K562 (cell line): Measurements from ENCODE around the gene RAPGEFL1.

ENCODE experiments used
- MYC ChIP-seq, 2 experiments: fragments of 250-450 bp in 1 of 2; sonication (Bioruptor Pico) in 1 of 2; IDR thresholded peaks; 2 replicates each; pipeline versions ENCODE4 v1.5.1 to v1.6.1; 2012 to 2021; ENCODE audit warnings: low read depth in 2 of 2, borderline replicate concordance in 1 of 2, improper control_type of control experiment in 1 of 2, low read length in 1 of 2, mild to moderate bottlenecking in 1 of 2, moderate library complexity in 1 of 2
- ZNF133 ChIP-seq: fragments of 250-450 bp; sonication (Bioruptor Pico); IDR thresholded peaks from 2 replicates; pipeline ENCODE4 v1.4.0; 2020; ENCODE audit warnings: mild to moderate bottlenecking
- TF ChIP-seq, protein P1 (sequence below): fragments of 250-450 bp; sonication (Bioruptor Pico); IDR thresholded peaks from 2 replicates; pipeline ENCODE4 v1.5.0; 2020; ENCODE audit warnings: mild to moderate bottlenecking, borderline replicate concordance
- TF ChIP-seq, protein P2 (sequence below), 3 experiments: fragments of 200-800 bp in 1 of 3; fragments of 250-450 bp in 1 of 3; fragments of 450-650 bp in 1 of 3; sonication (Bioruptor Pico) in 1 of 3; sonication (Bioruptor generic) in 1 of 3; formaldehyde crosslinking in 1 of 3; IDR thresholded peaks; 2 replicates each; pipeline versions ENCODE4 v1.6.1 to v1.8.0; 2016 to 2022; ENCODE audit warnings: mild to moderate bottlenecking in 2 of 3, missing genetic modification characterization in 2 of 3, missing compliant biosample characterization in 1 of 3, moderate library complexity in 1 of 3

DNA sequence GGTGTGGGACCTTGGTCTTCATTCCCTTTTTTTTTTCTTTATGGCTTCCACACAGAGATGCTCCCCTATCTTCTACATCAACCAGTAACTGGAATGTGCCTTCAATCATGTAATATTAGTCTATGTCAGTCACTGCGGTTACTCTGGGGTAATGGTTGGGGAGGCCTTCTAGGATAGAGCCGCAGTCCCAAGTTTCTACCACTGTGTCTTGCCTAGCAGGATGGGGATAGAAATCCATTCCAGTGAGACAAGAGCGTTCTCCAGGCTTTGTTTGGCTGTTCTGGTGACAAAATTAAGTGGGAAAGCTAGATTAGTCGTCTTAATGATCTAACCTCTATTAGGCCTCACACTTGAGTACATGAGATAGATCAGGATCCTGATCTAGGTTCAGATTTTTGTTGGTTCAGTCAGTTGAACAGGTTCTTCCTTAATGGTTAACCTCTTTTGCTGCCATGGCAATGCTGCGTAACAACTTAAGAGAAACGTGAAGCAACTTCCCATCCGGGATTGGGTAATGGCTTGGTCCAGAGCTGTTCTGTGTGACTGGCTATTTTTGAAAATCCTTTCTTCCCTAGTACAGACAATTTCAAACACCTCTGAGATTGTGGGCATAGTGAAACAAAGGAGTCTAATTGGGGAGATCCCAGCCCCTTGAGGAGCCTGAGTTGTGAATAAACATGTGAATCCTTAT is 46.8 kb upstream of the RAPGEFL1 start:
- TF ChIP-seq ZNF133 (CRISPR knock-in tag): no peak
- TF ChIP-seq, protein P1, sequence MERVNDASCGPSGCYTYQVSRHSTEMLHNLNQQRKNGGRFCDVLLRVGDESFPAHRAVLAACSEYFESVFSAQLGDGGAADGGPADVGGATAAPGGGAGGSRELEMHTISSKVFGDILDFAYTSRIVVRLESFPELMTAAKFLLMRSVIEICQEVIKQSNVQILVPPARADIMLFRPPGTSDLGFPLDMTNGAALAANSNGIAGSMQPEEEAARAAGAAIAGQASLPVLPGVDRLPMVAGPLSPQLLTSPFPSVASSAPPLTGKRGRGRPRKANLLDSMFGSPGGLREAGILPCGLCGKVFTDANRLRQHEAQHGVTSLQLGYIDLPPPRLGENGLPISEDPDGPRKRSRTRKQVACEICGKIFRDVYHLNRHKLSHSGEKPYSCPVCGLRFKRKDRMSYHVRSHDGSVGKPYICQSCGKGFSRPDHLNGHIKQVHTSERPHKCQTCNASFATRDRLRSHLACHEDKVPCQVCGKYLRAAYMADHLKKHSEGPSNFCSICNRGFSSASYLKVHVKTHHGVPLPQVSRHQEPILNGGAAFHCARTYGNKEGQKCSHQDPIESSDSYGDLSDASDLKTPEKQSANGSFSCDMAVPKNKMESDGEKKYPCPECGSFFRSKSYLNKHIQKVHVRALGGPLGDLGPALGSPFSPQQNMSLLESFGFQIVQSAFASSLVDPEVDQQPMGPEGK (CRISPR knock-in tag): no peak
- no peak for TF ChIP-seq MYC (IDR thresholded peaks at IDR 0.05; ENCODE audit: low read depth, low read length)
- TF ChIP-seq MYC (CRISPR knock-in tag; IDR thresholded peaks at IDR 0.05; ENCODE audit: borderline replicate concordance, low read depth): no peak
- TF ChIP-seq, protein P2, sequence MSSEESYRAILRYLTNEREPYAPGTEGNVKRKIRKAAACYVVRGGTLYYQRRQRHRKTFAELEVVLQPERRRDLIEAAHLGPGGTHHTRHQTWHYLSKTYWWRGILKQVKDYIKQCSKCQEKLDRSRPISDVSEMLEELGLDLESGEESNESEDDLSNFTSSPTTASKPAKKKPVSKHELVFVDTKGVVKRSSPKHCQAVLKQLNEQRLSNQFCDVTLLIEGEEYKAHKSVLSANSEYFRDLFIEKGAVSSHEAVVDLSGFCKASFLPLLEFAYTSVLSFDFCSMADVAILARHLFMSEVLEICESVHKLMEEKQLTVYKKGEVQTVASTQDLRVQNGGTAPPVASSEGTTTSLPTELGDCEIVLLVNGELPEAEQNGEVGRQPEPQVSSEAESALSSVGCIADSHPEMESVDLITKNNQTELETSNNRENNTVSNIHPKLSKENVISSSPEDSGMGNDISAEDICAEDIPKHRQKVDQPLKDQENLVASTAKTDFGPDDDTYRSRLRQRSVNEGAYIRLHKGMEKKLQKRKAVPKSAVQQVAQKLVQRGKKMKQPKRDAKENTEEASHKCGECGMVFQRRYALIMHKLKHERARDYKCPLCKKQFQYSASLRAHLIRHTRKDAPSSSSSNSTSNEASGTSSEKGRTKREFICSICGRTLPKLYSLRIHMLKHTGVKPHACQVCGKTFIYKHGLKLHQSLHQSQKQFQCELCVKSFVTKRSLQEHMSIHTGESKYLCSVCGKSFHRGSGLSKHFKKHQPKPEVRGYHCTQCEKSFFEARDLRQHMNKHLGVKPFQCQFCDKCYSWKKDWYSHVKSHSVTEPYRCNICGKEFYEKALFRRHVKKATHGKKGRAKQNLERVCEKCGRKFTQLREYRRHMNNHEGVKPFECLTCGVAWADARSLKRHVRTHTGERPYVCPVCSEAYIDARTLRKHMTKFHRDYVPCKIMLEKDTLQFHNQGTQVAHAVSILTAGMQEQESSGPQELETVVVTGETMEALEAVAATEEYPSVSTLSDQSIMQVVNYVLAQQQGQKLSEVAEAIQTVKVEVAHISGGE (CRISPR knock-in tag; IDR thresholded peaks at IDR 0.05): no peak
